ENCODE measurements around the gene MRGPRF. TPM values are rescaled to one million over a fixed set of nuclear protein-coding genes. Genes with fewer than 3 reads are reported as not detected.

The MRGPRF gene
- total RNA-seq, 6 experiments from 2014 or later = 1.6 to 3.4 (median 2.0) TPM

DNA sequence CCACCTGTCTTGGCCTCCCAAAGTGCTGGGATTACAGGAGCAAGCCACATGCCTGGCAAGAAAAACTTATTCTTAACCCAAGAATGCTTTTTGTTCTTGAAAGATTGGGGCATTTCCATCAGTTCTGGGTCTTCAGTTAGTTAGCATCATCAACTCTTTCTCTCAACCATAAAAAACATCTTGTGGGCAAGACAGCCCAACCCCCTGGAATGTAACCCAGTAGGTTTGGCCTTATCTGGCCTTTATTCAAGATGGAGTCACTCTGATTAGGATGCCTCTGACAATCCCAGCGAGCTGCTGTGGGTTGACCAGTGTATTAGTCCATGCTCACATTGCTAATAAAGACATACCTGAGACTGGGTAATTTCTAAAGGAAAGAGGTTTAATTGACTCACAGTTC lies 26.5 kb upstream of the MRGPRF start:
- Histone ChIP-seq H3K27me3 (no peaks in the 10 kb centered on the region), H3K4me1 (no peaks in the 10 kb centered on the region), H3K36me3 (no peaks in the 10 kb centered on the region), H3K27ac (no peak overlapping the region), H3K4me3 (no peak overlapping the region), H3K9me3 (no peaks in the 10 kb centered on the region)
- WGBS (ENCODE audit: insufficient coverage, low coverage, low lambda C conversion rate, missing lambda C conversion rate) = 100% methylated on average over 1 of the region's 1 CpG
- DNase-seq = no peak
- no peak for ATAC-seq
- no peak for TF ChIP-seq POLR2A (IDR thresholded peaks at IDR 0.05)
- TF ChIP-seq, protein P1, sequence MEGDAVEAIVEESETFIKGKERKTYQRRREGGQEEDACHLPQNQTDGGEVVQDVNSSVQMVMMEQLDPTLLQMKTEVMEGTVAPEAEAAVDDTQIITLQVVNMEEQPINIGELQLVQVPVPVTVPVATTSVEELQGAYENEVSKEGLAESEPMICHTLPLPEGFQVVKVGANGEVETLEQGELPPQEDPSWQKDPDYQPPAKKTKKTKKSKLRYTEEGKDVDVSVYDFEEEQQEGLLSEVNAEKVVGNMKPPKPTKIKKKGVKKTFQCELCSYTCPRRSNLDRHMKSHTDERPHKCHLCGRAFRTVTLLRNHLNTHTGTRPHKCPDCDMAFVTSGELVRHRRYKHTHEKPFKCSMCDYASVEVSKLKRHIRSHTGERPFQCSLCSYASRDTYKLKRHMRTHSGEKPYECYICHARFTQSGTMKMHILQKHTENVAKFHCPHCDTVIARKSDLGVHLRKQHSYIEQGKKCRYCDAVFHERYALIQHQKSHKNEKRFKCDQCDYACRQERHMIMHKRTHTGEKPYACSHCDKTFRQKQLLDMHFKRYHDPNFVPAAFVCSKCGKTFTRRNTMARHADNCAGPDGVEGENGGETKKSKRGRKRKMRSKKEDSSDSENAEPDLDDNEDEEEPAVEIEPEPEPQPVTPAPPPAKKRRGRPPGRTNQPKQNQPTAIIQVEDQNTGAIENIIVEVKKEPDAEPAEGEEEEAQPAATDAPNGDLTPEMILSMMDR (IDR thresholded peaks at IDR 0.05) = no peak
- intact Hi-C loops (cut with DNase I) = no loop called here

DNA sequence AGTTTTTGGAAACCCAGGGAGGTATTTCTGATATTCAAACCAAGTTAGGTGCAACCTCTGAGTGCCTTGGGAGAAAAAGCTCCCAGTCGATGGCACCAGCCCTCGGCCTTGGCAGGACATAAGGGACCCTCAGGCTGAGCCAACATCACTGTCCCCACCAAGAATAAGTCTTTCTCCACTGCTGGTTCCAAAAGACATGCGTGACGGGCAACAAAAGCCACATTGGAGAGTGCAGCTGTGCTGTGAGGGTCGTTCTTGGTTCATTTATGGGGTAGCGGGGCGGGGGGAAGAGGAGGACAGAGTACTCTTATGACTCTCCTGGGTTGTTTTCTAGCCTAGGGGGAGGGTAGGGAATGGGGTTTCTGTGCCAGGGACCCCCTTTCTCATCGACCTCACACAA lies 24.5 kb upstream of the MRGPRF start:
- TF ChIP-seq POLR2A (IDR thresholded peaks at IDR 0.05) = no peak
- TF ChIP-seq, protein P1 (IDR thresholded peaks at IDR 0.05) = no peak
- DNase-seq (no peak), ATAC-seq (no peak)
- WGBS (ENCODE audit: insufficient coverage, low coverage, low lambda C conversion rate, missing lambda C conversion rate) = 75% methylated on average over 2 of the region's 8 CpGs
- no peaks in the 10 kb centered on the region for H3K9me3 ChIP-seq
- no peaks in the 10 kb centered on the region for H3K27me3 ChIP-seq
- no peaks in the 10 kb centered on the region for H3K36me3 ChIP-seq
- H3K4me3 ChIP-seq = no peak overlapping the region
- H3K27ac ChIP-seq = no peak overlapping the region
- H3K4me1 ChIP-seq = no peaks in the 10 kb centered on the region
- intact Hi-C loops (cut with DNase I) = no loop called here

DNA sequence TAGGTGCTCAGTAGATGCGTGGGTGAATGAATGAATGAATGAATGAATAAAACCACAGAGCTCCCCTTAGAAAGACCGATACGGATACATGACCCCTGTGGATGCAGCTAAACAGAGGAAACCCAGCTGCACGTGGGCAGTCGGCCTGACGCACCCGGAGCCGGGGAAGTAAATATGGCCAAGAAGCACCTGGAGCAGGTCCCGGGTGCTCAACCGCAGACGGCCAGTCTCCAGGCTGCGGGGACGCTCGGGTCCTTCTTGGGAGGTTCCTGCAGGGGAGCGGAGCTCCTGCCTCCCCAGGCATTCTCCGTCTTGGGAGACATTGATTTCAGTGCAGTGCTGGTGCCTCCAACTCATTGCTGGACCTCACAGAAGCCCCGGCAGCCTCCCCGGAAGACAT lies 24.0 kb upstream of the MRGPRF start:
- DNase-seq (no peak), ATAC-seq (no peak)
- no peaks in the 10 kb centered on the region for H3K9me3 ChIP-seq
- no peaks in the 10 kb centered on the region for H3K36me3 ChIP-seq
- H3K4me3 ChIP-seq = no peak overlapping the region
- intact Hi-C loops (cut with DNase I) = no loop called here
- no peaks in the 10 kb centered on the region for H3K4me1 ChIP-seq
- H3K27me3 ChIP-seq = no peaks in the 10 kb centered on the region
- TF ChIP-seq, protein P1 (IDR thresholded peaks at IDR 0.05) = no peak
- TF ChIP-seq POLR2A (IDR thresholded peaks at IDR 0.05) = no peak
- no peak overlapping the region for H3K27ac ChIP-seq
- WGBS (ENCODE audit: insufficient coverage, low coverage, low lambda C conversion rate, missing lambda C conversion rate) = 91% methylated on average over 4 of the region's 18 CpGs

DNA sequence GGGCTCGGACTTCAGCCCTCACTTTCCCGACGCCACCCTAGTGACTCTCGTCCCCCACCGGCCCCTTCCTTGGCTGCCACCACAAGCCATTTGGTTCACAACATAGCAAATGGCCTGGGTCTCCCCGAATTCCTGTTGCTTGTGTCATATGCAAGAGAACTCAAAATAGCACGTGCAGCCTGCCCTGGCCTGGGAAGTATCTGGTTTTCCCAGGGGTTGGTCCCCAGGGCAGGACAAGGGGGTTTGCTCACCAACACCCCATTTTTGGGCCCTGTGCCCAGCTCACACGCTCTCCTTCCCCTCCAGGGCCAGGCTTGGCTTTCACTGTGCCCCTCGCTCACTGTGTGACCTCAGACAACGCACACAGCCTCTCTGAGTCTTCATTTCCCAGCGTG lies 22.9 kb upstream of the MRGPRF start:
- Histone ChIP-seq H3K4me3 (no peak overlapping the region), H3K27ac (no peak overlapping the region), H3K27me3 (no peaks in the 10 kb centered on the region), H3K36me3 (no peaks in the 10 kb centered on the region), H3K4me1 (no peaks in the 10 kb centered on the region), H3K9me3 (no peaks in the 10 kb centered on the region)
- WGBS (ENCODE audit: insufficient coverage, low coverage, low lambda C conversion rate, missing lambda C conversion rate) = 75% methylated on average over 11 of the region's 11 CpGs
- DNase-seq = no peak
- no peak for ATAC-seq
- TF ChIP-seq POLR2A (IDR thresholded peaks at IDR 0.05) = no peak
- intact Hi-C loops (cut with DNase I) = no loop called here

DNA sequence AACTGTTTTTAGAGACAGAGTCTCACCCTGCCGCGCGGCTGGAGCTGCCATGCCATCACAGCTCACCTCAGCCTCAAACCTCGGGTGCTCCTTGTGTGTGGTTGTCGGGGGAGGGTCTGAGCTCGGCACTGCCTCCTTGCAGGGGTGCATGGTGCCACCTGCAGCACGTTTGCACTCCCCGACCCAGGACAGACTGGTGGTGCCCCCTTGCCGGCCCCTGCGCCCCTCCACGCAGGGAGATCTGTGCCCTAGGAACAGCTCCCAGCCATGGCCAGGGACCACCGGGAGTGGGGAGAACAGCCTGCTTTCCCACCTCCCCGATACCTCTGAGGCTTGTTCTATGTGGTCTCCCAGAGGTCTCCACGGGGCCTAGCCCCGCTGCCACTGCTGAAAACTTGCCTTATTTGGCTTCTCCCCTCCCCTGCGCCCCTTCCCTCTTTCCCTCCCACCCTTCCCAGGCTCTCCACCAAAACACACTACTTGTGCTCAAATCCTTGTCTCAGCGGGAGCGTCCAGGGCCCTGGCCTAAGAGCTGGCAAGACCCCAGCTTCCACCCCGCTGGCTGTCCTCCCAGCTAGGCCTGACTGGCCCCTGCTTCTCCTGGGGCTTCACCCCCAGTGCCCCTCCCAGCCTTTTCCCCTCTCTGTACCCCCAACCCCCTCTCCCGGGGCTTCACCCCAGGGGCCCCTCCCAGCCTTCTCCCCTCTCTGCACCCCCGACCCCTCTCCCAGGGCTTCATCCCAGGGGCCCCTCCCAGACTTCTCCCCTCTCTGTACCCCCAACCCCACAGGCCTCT lies 22.3 kb upstream of the MRGPRF start:
- DNase-seq = no peak
- Histone ChIP-seq H3K4me3 (no peak overlapping the region), H3K27me3 (no peaks in the 10 kb centered on the region), H3K4me1 (no peaks in the 10 kb centered on the region), H3K9me3 (no peaks in the 10 kb centered on the region), H3K36me3 (no peaks in the 10 kb centered on the region), H3K27ac (no peak overlapping the region)
- TF ChIP-seq, protein P1 (IDR thresholded peaks at IDR 0.05) = no peak
- no peak for TF ChIP-seq POLR2A (IDR thresholded peaks at IDR 0.05)
- WGBS (ENCODE audit: insufficient coverage, low coverage, low lambda C conversion rate, missing lambda C conversion rate) = 83% methylated on average over 8 of the region's 21 CpGs
- intact Hi-C loops (cut with DNase I) = no loop called here
- ATAC-seq = peak in 1 of 4 donors; percentile 18
